ENCODE measurements around the gene ACTR8.
"Not testable (repeated sequence)": the region's sequence is repeated elsewhere in the genome, so short reads cannot be mapped to it uniquely, and the experiment has no call there.

The ACTR8 gene, protein sequence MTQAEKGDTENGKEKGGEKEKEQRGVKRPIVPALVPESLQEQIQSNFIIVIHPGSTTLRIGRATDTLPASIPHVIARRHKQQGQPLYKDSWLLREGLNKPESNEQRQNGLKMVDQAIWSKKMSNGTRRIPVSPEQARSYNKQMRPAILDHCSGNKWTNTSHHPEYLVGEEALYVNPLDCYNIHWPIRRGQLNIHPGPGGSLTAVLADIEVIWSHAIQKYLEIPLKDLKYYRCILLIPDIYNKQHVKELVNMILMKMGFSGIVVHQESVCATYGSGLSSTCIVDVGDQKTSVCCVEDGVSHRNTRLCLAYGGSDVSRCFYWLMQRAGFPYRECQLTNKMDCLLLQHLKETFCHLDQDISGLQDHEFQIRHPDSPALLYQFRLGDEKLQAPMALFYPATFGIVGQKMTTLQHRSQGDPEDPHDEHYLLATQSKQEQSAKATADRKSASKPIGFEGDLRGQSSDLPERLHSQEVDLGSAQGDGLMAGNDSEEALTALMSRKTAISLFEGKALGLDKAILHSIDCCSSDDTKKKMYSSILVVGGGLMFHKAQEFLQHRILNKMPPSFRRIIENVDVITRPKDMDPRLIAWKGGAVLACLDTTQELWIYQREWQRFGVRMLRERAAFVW

DNA sequence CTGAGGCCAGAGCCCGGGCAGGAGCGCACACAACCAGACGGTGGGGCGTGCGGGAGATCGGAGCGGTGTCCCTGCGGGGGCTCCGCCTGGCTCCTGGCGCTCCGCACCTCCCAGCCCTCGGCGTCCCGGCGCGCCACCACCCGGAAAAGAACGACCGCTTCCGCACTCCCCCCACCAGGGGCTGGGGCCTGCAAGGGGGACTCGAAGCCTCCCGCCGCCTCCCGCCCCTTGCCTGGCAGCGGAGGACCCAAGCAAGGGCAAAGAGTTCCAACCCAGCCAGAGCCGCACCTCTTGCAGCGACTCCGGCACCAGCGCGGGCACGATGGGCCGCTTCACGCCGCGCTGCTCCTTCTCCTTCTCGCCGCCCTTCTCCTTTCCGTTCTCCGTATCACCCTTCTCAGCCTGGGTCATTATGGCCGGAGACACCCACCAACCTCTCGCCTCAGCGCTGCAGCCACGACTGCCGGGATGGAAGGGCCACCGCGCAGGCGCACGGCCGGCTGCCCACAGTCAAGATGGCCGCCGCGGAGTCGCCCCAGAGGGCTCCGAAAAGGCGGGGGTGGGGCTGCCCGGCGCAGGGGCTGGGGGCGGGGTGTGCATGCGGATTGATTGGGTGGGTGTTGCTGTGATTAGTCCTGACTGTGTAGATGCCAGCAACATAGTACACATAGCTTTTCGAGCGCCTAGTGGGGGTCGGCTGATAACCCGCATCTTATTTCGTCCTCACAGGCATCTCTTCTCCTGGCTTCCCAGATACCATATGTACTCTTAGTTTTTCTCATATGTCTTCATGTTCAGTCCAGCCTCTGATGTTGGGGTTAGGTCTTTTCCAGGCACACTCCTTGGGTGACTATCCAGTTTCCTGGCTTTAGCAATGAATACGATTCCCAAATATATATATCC is at the start of gene ACTR8:
Gene ACTR8, minus strand, starts transcription at position 462 of the 903 bp plus-strand sequence. Its CDS starts 51 bp downstream, at position 411.
- DNase-seq = peak; percentile 61

GRCh38 chr3:53927208-53927872 is 45.4 kb upstream of the ACTR8 start:
- DNase-seq = not testable (repeated sequence)

DNA sequence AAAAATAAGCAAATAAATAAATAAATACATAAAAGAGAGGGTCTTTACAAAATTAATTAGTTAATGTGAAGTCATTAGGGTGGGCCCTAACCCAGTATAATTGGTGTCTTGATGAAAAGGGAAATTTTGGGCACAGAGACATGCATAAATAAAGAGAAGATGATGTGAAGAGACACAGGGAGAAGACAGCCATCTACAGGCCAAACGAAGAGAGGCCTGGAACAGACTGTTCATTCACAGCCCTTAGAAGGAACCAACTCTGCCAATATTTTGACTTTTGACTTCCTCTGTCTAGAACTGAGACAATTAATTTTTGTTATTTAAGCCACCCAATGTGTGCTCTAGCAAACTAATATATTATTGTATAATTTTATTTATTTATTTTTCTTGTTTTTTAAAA is 39.3 kb upstream of the ACTR8 start:
- no peak for DNase-seq

GRCh38 chr3:53919741-53920140 is 37.8 kb upstream of the ACTR8 start:
- no peak for DNase-seq

- DNase-seq = no peak
Measured at GRCh38 chr3:53913401-53913800, 31.4 kb upstream of the ACTR8 start.

DNA sequence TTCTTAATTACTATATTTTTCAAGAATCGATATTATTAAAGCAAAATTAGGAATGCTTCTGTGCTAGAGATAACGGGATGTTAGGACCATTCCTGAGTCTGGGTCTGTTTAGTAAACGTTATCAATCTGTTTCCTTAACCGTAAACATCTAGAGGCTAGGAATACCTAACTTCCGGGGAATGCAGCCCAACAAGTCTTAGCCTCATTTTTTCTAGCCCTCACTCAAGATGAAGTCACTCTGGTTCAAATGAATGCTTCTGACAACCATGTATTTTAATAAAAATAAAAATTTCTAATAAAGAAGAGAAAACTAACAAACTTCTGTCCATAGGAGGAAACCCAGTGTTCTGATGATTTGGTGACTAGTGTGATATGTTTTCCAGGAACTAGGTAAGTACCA is 20.8 kb upstream of the ACTR8 start:
- DNase-seq = no peak

DNA sequence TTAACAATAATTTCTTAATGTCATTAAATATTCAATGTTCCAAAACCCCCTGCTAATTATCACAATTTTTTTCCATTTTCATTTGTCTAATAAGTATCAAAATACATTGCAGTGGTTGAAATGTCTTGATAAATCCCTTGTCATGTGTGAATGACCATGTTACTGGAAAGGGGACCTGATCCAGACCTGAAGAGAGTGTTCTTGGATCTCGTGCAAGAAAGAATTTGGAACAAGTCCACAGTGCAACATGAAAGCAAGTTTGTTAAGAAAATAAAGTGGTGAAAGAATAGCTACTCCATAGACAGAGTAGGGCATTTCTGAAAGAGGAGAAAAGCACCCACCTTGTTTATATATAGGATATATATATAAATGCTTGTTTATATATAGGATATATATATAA is 20.1 kb upstream of the ACTR8 start:
- no peak for DNase-seq

GRCh38 chr3:53900666-53901331 is 18.8 kb upstream of the ACTR8 start:
- no peak for DNase-seq

DNA sequence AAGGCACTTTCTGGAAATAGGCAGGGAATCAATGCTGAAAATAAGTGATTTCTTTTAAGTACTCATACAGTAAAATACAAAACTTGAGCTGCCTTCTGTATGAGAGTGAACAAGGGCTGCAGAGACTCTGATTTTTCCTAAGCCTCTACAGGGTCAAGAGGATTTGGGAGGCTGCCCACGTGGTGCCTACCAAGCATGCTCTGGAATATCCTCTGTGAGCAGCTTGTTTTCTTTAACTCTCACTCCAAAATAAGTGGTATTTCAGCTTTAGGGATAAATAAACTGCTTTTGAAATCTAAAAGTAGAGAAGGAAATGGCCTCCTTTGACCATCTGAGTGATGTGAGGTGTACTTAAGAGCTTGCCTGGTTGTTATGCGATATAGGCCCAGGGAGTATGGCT is 17.8 kb upstream of the ACTR8 start:
- no peak for DNase-seq

- no peak for DNase-seq
Measured at GRCh38 chr3:53892286-53892637, 10.3 kb upstream of the ACTR8 start.

DNA sequence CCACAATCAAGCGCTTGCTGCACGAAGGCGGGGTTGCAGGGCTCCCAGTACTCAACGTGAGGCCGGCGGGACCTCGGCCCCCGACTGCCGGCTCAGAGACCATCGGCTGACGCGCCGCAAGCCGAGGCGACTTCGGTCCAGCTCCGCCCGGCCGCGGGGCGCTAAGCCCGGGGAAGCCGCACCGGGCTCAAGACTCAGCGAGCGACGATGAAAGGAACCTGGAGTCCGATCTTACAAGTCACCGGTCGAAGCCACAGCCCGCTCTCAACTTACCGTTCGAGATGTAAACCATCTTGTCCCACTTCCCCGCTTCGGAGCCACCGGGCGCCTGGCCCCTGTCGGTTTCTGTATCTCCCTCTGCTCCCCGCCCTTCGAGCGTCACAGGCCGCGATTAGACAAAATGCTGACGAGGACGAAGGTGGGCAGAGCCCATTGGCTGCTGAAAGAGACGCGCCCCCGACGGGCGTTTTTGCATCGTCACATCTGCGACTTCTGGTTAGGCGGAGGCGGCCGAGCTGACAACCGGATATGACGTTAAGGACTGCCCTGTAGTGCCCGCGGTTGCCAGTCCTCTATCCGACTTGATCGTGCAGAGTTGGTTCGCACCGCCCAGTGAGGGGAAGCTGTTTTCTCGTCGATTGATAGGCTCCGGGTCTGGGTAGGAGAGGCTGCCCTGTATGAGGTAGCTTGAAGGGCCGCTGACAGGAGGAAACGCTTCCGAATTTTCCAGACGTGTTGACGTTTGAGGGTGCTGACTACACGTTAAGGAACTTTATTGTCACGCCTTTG is 9.7 kb upstream of the ACTR8 start, which contains the start of gene SELENOK:
Gene SELENOK, minus strand, starts transcription at position 363 of the 789 bp plus-strand sequence.
- DNase-seq = peak; percentile 93

- no peak for DNase-seq
Measured at GRCh38 chr3:53890726-53891475, 8.9 kb upstream of the ACTR8 start.

- DNase-seq = no peak
Measured at GRCh38 chr3:53888232-53888631, 6.3 kb upstream of the ACTR8 start.

- DNase-seq = no peak
Measured at GRCh38 chr3:53887446-53887845, 5.5 kb upstream of the ACTR8 start.

DNA sequence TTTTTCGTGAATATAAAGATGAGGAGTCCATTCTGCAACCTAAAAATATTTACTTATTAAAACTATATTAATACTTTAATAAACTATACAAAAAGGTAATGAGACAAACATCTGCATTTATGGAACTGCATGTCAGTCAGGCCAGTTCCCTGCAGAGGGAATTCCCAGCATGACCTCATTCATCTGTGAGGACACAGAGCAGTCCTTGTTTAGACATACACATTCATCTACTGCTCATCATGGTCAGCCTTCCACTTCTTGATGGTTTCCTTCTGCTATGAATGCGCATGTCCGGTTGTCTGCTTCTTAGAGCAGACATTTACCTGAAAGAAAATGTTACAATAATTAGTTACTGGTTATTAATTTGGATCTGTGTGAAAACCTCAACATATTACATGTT is 3.3 kb upstream of the ACTR8 start:
- DNase-seq = no peak

GRCh38 chr3:53884623-53885022 is 2.7 kb upstream of the ACTR8 start:
- no peak for DNase-seq

- no peak for DNase-seq
Measured at GRCh38 chr3:53883008-53883407, 1.1 kb upstream of the ACTR8 start.

- no peak for DNase-seq
Measured at GRCh38 chr3:53880396-53881345, 1.3 kb downstream of the ACTR8 start.

- no peak for DNase-seq
Measured at GRCh38 chr3:53865732-53866499, 16.0 kb downstream of the ACTR8 start.
